ENCODE results near the gene BRD7.

DNA sequence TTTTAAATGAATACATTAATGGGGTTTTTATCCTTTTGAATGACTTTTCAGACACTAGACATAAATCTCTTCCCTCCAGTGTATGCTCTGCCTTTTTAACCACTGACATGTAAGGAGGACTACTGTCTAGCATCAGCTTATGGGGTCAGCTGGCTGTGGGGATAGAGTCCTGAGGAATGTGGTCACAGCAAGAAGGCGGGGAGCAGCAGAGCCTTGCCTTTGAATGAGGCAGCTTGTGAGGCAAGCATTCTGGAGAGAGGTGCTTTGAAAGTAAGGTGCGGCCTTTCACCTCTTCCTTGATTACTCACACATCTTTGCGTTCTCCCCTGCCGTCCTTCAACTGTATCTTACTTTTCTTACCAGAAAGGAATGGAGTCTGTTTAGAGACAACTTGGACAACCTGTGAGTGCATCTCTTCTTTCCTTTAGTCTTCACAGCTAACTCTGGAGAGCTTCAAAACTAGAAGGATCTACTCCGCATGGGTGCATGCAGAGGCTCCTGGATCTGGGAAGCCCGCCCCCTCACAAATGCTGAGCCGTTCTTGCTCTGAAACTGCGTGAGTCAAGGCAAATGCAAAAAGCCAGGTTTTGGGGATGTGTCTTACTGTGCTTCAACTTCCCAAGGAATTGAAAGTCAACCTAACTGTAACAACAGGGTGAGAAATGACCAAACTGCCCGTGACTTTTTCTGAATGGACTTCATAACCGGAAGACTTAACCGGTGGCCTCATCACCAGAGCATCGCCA is 52.5 kb downstream of the BRD7 start:
- TF ChIP-seq CTCF (conservative IDR thresholded peaks at IDR 0.05 in 1 of 2, IDR thresholded peaks at IDR 0.05 in 1 of 2; ENCODE audit: extremely low read depth in 1 of 2, insufficient read depth in 1 of 2, low read depth in 1 of 2, low read length in 2 of 2) (no peak), EZH2 (IDR thresholded peaks at IDR 0.05; ENCODE audit: borderline replicate concordance, low read length) (no peak)

All from mammary epithelial cell (primary cell).